GM21447 (cell line): ENCODE results near the gene ANP32E.
"Not testable (repeated sequence)": the region's sequence is repeated elsewhere in the genome, so short reads cannot be mapped to it uniquely, and the experiment has no call there.

Source experiments
- ATAC-seq: cut with Tn5 transposase; IDR thresholded peaks from one replicate; pipeline ENCODE4 v1.9.1; 2021; ENCODE audit not compliant: unreplicated experiment

The ANP32E gene

DNA sequence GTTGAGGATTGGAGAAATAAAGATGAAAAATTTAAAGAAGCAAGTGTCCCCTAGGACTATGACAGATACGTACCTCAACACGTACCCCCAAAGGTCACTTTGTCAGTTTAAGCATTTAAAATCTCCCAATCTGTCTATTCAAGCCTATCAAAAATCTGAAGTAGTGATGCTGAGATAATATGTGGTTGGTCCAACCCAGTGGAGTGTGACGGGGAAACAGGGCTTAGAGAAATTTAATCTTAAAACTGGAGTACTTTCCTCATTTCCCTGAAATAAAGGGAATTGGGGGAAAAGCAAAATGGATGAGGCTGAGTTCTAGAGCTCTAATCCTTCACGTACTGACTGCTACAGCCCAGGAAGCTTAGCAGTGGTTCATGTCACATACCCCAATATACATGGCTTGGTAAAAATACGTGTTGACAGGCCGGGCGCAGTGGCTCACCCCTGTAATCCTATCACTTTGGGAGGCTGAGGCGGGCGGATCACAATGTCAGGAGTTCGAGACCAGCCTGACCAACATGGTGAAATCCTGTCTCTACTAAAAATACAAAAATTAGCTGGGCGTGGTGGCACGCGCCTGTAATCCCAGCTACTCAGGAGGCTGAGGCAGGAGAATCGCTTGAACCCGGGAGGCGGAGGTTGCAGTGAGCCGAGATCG, 21.7 kb downstream of the ANP32E start:
- ATAC-seq = not testable (repeated sequence)

DNA sequence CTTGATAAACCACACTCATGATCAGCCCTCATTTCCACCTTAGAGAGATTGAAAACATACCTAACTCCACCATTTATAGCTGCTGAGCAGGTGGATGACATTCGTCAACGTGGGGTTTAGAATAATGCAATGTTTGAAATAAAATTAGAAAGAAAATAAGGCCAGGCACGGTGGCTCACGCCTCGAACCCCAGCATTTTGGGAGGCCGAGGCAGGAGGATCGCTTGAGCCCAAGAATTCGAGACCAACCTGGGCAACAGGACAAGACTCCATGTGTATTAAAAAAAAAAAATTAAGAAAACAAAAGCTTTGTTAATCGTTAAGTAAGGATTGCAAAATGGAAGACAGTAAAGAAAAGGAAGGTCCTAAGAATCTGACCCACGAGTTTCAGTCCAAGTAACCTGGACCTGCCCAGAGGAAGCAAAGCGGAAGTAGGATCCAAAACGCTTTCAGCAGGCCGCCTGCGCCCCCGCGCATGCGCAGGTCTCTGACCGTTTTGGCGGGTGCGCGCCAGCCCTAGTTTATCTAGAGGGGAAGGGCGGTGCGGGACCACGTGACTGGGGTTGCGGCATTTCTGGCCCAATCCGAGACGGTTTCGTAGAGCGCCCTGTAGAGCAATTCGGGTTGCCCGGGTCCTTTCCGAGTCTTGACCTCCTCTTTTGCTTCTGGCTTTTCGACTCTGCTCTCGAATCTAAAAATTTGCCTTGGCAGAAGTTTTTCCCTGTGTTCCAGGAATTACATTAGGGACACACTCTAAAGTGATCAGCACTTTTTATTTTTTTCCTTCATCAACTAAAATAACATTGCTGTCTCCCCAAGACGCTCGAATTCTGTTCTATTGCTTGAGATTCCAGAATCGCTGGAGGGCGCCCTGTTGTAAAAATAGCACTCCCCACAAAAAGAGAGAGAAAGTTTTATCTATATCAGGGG, 22.5 kb downstream of the ANP32E start:
- ATAC-seq = peak; percentile 94

DNA sequence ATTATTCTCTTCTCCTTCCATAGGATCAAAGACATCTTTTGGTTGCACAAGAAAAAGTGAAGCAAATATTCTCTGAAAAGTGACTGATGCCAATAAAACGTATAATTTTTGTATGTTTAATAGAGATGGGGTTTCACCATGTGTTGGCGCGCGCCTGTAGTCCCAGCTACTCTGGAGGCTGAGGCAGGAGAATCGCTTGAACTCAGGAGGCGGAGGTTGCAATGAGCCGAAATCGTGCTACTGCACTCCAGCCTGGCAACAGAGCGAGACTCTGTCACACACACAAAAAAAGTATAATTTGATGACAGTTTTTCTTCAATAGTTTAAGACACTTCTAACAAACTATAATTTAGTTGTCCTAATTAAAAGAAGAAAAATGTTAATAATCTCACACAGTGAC, 23.8 kb downstream of the ANP32E start:
- ATAC-seq = no peak

DNA sequence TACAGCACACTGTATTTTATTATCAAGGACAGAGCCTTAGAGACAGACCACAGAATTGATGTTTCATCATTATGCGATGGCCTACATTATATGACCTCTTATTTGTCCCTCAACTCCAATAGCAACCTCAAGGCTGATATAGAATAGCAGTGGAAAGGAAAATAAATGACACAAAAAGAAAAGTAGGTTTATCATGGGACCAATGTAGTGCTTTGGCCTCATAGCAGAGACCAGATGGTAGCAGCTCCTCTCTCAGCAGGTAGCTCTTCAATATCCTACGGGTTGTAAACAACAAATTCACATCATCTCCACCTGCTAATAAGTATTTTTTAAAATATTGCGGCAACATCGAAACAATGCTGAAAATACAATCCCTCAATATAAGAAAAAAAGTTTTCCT, 25.2 kb downstream of the ANP32E start:
- ATAC-seq = no peak

DNA sequence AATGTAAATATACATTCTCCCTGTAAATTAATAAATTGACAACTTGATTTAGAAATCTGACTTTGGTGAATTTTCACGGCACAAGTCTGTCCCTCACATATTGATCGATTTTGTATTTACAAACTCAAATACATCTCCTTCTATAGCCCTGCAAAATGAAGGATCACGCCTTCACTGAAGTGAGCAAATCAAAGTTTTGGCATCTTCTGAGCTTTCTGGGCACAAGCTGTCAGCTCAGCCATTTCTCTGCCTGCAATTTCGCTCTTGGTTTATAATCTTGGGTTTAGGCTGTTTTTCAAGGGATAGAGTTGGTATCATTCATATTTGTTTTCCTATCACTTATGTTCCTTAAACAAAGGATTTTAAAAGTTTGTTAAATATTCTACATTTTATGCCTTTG, 25.8 kb downstream of the ANP32E start:
- ATAC-seq = no peak

DNA sequence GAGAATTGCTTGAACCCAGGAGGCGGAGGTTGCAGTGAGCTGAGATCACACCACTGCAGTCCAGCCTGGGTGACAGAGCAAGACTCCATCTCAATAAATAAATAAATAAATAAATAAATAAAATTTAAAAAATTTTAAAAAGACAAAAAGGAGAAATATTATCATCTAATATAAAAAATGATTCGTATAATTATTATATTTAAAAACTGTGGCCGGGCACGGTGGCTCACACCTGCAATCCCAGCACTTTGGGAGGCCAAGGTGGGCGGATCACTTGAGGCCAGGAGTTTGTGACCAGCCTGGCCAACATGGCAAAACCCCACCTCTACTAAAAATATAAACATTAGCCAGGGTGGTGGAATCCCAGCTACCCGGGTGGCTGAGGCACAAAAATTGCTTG, 27.5 kb downstream of the ANP32E start:
- not testable (repeated sequence) for ATAC-seq

DNA sequence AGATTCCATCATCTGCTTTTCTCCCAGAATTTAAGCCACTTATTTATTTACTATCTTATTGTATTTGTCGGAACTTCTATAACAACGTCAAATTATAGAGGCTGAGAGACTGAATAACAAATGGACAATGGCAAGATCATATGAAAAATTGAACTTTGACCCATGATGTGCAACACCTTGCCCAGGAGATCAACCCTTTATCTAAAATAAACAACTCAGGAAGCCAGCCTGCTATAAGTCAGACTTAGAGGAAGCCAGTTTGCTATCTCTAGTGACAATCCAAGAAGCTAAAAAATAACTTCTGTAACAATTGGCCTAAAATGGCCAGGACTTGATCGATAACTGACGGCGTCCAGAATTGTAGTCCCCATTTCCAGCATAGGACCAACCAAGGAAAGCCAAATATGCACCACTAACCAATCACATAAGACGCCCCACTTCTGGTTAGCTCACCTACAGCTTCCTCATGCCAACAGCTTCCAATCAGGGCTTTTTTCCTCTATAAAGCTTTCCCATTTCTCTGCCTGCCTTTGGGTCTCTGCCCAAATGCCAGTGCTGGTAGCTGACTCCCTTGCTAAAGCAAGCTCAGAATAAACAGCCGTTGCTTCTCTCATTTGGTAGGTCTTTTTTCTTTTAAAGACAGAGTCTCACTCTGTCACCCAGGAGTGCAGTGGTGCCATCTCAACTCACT, 28.5 kb downstream of the ANP32E start:
- ATAC-seq = no peak

DNA sequence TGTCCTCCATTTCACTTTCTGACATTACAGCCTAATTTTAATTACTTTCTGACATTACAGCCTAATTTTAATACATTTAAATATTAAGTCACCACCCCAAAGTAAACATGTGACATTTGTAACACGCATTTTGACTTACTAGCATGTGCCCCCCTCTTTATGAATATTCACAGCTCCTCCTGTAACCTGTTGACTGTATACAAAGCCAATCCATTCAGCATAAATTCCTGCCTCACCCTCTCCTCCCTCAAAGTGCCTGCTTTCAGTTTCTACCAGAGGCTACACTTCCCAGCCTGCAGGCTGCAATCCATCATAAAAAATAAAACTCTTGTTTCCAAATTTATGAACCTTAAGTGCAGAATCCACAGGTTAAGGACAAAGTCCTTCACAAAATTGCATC, 39.5 kb downstream of the ANP32E start:
- ATAC-seq = no peak

DNA sequence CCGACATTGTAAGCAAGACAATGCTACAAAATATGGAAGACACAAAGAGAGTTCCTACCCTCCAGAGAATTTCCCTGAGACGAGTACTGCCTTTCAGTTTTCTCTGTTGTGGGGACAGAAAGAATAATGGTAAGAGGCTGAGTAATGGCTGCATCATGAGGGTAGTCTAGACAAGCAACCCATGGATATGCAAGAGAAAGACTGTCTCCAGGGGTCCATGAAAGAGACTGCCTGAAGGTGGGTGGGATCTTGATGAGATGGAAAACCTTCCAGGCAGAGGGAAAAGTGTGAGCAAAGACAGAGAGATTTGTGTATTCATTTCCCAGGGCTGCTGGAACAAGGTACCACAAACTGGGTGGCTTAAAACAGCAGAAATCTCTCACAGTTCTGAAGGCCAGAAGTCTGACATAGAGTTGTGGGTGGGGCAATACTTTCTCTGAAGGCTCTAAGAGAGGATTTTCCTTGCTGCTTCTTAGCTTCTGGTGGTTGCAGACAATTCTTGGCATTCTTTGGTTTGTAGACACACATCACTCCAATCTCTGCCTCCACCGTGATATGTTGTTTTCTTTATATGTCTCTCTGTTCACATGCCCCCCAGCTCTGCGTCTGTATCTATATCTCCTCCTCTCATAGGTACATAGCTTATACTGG, 41.4 kb downstream of the ANP32E start:
- ATAC-seq = no peak

DNA sequence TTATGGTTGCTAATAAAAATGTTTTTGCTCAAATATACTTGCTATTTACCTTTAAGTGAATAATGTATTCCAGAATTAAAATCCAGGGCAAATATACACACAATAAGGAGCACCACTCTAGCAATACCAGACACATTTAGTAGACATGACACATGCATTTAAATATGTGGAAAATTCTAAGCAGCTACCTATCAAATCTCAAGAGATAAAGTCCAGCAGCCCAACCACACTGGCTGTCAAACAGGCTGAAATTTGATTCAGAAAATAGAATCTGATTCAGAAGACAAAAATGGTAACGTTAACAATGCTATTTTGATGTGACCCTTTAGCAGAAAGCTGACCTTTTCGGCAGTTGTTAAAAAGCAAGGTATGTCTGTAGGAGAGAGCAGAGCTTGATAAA, 43.9 kb downstream of the ANP32E start:
- no peak for ATAC-seq

DNA sequence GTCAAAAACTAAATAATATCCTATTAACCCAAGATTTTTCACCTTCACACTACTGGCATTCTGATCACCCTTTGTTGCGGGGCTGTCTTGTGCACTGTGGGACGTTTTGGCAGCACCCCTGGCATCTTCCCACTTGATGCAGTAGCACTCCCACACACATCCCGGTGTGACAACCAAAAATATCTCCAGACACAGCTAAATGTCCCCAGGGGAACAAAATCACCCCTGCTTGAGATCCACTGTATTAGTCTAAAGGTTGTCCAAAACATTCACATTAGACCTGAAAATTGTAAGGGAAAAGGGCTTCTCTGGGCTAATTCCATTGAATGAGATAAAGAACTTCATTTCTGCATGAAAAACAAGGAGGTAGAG, 48.4 kb downstream of the ANP32E start:
- ATAC-seq = no peak

DNA sequence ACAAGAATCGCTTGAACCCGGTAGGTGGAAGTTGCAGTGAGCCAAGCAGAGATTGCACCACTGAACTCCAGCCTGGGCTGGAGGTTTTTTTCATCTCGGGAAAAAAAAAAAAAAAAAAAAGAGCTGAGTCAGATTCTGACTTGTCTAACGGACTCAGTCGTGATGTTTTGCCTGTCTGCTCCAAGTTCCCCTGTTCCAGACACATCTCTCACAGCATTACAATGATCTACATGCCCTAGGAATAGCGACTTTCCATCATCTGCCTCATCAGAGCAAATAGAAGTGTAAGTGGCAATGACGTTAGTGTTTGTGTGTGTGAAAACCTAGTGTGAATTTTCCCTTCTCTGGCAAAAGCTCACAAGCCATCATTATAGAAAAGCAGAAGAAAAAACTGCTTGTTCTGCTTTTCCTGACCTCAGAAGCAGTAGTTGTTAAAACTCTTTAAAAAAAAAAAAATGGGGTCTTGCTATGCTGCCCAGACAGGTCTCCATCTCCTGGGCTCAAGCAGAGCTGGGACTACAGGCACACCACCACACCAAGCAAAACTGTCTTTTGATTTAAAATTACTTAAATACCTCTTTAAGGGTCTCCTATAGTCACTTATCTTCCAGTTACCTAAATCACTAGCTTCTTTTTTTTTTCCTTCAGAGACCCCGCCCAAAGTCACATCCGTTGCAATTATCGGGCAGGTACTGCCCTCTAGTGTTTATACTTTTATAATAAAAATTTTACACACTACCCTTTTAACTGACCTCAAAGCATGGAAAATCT, 48.9 kb downstream of the ANP32E start:
- ATAC-seq = no peak

DNA sequence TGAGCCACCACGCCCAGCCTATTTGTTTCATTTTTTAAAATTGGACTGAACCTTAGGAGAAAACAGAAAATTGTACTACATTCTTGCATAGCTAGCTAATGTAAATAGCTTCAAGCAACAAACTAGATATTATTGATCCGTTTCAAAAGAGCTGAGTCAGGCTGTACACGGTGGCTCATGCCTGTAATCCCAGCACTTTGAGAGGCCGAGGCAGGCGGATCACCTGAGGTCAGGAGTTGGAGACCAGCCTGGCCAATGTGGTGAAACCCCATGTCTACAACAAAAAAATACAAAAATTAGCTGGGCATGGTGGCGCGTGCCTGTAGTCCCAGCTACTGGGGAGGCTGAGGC, 49.5 kb downstream of the ANP32E start:
- ATAC-seq = not testable (repeated sequence)

DNA sequence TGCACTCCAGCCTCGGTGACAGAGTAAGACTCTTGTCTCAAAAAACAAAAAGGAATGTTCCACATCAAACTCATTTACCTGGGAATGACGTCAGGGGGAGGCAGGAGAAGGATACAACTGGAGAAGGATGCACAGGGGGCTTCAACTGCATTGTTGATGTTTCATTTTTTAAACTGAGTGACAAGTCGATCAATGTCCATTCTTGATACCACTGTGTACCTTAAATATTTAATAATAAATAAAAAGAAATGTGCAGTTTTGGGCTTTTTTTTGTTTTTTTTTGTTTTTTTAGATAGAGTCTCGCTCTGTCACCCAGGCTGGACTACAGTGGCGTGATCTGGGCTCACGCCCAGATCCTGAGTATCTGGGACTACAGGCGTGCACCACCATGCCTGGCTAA, 50.4 kb downstream of the ANP32E start:
- ATAC-seq = no peak

DNA sequence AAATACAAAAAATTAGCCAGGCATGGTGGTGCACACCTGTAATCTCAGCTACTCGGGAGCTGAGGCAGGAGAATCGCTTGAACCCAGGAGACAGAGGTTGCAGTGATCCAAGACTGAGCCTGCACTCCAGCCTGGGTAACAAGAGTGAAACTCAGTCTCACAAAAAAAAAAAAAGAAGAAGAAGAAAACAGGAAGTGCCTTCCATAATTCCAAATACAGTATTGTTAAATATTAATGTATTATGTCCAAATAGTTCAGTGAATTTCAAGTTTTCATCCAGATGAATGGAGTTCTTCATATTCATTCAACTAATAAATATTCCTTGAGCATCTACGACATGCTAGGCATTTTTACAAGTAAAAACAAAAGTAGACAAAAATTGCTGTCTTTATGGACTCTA, 52.9 kb downstream of the ANP32E start:
- ATAC-seq = no peak

DNA sequence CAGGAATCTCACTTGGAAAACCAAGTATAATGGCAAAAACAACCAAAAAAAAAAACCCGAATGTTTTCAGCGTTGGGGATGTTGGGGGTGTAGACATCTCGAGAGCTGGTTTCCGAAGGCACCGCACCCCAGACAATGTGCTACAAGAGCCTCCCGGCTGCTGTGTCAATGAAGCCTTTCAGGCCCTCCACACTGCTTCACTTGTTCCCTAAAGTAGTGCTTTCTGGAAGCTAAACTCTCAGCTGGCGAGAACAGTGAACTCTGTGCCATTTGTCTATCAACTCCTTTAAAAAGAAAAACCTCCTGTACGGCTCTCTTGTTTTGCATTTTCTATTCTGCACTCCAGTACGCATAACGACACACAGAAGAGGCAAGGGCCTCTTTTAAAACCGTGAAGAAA, 53.7 kb downstream of the ANP32E start:
- ATAC-seq = no peak

DNA sequence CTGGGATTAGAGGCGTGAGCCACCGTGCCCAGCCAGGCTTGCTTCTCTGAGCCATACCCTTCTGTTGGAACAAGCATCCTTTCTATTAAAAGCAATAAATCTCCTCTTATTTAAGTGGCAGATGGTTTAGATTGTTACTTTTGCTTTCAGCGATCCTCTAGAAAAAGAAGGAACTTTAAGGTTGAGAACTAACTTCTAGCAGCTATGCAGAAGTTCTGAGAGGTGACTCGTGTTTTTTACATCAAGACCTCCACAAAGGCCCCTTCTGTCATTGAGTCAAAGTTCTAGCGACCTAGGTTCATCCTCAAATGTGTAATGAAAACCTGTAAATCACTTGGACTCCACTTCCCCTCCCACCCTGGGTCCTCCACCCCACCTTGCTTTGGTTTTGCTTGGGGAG, 55.4 kb downstream of the ANP32E start:
- ATAC-seq = no peak

DNA sequence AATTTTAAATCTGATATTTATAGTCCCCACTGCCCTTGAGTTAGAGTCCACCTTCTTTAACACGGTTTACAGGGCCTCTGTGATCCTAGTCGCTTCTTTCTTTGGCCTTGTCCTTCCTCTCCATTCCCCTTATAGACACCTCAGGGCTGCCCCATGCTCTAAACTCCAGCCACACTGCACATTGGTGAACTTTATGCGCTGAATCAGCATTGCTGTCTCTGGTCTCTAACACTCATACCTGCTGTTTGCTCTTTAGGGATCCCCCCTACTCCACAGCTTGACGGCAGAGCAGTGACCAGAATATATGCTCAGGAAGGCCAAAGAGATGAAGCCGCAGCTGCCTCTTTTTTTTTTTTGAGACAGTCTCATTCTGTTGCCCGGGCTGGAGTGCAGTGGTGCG, 56.0 kb downstream of the ANP32E start:
- ATAC-seq = no peak

DNA sequence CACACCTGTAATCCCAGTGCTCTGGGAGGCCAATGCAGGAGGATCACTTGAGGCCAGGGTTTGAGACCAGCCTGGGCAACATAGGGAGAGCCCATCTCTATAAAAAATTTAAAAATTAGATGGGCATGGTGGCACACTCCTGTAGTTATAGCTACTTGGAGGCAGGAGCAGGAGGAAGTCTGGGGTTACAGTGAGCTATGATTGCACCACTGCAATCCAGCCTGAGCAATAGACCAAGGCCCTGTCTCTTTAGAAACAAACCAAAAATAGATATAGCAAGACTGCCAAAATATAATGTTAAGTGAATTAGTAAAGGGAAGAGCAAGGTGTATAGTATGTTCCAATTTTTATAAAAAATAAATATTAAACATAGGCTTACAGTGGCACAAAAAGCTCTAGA, 57.4 kb downstream of the ANP32E start:
- ATAC-seq = no peak

DNA sequence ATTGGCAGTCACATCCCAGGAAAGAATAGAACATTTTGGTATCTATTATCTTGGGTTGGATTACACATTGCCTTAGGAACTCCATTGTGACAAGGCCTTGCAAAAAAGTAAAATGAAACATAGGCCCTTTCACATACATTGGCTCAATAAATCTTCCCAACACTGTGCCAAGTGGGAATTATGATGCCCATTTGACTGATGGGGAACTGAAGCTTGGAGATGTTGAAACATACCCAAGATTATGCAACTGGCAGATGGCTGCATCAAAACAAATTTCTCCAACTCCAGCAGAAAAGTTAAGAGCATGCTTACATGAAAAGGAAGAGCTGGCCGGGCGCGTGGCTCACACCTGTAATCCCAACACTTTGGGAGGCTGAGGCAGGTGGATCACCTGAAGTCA, 59.3 kb downstream of the ANP32E start:
- ATAC-seq = no peak

DNA sequence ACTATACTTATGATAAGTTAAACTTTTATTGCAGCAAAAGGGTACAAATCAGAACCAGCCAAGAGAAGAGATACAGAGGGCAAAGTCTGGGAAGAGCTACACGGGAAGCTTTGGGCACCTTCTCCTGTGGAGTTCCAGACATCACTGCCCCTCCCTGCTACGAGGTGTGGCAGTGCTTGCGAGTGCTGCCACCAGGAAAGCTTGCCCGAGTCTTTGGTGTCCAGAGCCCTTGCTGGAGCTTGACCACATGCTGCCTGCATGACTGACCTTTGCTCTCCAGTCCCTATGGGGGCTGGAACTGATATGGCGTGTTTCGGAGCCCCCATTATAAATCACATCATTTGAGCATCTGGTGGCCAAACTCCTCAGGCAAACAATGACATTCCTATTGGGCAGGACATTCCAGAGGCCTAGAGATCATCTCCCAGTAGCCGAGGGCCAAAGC, 62.7 kb downstream of the ANP32E start:
- ATAC-seq = no peak
